Amniotic stem cell (primary cell): ENCODE measurements around the gene ESRP2.
A peak's percentile ranks its signal among the peaks of the same experiment; 100 is the strongest.

Experiments
- DNase-seq: peaks from one replicate; lab custom pipeline; 2025; lab: John Stamatoyannopoulos, UW

The ESRP2 gene

DNA sequence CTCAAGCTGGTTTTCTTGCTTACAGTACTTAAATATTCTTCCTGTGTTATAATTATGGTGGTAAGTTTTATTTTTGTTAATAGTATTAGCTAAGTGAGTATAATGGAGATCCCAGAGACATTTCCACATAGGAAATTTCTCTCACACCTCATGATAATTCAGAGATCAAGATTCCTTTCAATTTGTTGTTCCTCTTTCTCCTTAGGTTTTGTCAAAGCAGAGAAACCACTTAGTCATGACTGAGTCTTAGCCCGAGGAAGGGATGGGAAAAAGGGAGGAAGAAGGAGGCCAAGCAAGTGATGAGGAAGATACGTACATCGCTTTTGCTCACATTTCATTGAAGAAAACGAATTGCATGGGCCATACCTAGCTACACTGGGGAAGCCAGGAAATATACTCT is 18.4 kb downstream of the ESRP2 start:
- DNase-seq, result no peak

DNA sequence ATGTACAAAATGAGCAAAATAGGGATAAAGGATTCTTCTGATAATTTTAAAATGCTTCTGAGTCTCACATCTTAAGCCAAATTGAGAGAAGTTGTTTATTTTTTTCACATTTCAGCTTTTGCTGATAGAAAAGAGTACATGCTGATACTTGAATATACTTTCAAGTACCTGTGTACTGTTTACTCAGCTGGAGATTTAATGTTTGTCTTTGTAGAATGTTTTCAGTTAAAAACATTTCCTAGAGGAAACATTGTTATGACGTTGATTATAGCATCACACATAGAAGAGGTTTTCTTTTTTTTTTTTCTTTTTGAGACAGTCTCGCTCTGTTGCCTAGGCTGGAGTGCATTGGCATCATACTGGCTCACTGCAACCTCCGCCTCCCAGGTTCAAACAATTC is 19.7 kb downstream of the ESRP2 start:
- no peak for DNase-seq

DNA sequence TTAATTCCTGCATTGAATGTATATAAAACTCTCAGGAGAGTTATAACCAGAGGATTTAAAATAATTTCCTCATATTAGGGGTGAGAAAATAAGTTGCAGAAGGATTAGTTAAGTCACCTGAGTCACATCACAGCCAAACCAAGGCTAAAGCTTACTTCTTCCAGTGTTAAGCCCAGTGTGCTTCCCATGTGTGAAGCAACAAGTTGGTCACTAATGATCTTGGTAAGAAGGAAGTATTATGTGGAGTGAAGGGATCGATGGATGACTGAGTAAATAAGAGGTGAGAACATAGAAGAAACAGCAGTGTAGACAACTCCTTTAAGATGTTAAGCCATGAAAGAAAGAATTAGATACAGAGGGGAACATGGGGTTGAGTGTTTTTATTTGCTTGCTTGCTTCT is 20.6 kb downstream of the ESRP2 start:
- no peak for DNase-seq

DNA sequence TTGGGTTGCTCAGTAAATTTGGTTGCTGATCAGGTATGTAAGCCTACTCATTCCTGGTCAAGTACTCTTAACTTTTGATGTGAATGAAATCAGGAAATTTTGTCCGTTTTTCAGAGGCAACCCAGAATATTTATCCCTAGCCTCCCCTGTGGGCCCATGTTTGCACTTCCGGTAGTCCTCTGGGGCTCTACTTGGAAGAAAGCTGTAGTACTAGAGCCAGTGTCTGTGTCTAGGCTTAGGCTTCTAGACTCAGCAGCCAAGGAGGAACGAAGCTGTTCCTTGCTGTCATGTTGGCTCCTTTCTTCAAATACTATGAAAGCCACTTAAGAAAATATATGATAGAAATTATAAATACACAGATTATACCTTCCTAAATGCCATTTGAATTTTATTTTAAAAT is 21.2 kb downstream of the ESRP2 start:
- no peak for DNase-seq

DNA sequence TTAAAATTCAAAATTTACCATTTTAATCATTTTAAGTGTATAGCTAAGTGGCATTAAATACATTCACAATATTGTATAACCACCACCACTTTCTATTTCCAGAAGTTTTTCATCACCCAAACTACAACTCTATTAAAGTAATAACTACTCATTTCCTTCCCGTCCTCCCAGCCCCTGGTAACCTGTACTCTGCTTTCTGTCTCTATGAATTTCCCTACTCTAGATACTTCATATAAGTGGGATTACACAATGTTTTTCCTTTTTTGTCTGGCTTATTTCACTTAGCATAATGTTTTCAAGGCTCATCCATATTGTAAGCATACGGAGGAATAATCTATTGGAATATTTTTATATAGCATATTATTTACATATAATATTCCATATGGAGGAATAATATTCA is 29.7 kb downstream of the ESRP2 start:
- DNase-seq, result no peak

GRCh38 chr16:68202091-68202519 is 33.8 kb downstream of the ESRP2 start:
- DNase-seq, result no peak

DNA sequence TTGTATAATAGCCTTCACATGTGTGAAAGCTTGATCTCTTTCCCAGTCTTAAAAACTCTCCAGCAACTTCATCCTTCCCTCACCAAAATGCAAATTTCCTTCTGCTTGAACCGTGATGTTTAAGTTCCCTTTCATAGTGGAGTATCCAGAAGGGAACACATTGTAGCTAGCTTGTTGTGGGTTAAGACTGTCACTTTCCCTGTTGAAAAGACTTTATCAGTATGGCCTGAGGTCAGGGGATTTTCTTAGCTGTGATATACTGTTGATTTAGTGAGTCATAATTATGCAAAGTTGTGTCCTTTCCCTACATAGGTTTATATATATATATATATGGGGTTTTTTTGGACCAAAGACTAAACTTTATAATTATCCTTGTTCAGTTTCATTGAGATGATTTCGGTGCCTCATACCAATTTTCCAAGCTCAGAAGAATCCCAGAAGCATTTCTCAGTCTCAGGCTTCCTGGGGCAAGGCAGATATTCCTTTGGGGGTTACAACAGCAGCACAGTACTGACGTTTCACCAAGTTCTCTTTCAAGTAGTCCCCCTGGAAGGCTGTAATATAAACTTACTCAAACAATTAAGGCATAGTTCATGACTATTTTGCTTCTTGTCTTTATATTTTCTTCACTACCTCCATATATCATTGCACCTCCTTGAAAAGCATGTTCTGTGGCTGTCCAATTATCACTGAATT is 35.7 kb downstream of the ESRP2 start:
- peak; percentile 30 for DNase-seq

GRCh38 chr16:68197250-68197649 is 38.7 kb downstream of the ESRP2 start:
- no peak for DNase-seq

DNA sequence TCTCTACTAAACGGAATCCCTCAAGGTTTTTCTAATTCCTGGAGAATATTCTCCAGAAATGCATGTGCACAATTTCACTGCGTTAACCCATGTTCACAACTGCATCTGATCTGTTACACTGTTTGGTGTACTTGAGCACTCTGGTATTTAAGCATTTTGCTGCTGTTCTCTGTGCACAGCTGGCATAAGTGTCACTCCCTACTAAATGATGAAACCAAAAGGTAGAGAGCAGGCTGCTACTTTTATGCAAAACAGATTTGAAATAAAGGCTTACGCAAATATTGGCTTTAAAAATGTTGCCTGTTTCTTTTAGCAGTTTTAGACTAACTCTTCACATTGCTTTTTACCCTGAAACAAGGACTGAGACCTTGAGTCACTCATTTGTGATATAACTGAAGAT is 41.7 kb downstream of the ESRP2 start:
- DNase-seq, result no peak

- DNase-seq, result no peak
Observed at GRCh38 chr16:68190736-68191510, 45.0 kb downstream of the ESRP2 start.

DNA sequence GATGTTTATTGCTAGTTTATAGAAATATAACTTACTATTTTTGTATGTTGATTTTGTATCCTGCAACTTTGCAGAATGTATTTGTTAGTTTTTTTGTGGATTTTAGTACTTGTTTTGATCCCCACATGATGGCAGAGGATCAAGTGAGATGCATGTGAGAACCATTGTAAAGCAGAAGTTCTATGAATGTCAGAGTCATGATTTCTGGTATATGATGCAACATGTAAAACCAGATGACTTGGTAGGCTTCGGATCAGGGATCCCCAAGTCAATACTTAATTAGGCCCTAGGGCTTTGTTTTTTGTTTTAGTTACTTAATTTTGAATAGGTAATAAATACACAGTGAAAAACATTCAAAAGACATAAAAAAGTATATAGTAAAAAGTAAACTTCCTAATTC is 45.8 kb downstream of the ESRP2 start:
- DNase-seq, result no peak

DNA sequence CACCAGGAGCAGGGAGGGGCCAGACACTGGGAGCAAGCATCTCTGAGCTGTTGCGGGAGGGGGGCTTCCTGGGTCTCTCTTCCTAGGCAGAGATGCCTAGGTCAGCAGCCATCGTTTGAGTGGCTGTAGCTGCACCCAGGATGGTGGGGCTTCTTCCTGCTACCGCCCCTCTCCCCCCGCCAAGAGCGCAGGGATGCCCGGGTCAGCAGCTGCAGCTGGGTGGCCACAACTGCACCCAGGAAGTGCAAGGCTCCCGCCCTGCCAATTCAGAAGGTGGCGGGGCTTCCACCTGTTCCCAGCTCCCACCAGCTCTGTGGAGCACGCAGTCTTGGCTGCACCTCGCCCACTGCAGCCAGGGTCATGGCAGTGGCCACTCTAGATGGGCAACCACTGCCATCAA is 47.8 kb downstream of the ESRP2 start:
- DNase-seq, result no peak

- no peak for DNase-seq
Observed at GRCh38 chr16:68187505-68187904, 48.4 kb downstream of the ESRP2 start.

- DNase-seq, result no peak
Observed at GRCh38 chr16:68186877-68187276, 49.0 kb downstream of the ESRP2 start.

DNA sequence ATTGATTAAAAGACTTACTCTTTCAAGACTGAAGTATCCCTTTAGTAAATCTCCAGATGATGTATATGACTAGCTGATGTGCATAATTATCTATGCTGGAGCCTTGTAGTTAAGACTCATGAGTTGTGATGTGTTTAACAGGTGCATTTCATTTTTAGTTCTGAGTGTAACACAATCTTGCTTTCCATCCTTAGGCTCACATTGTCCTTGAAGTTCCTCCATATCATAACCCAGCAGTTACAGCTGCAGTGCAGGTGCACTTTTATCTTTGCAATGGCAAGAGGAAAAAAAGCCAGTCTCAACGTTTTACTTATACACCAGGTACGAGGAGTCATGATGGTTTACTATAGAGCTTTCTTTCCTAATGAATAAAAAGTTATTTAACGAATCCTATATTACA is 52.9 kb downstream of the ESRP2 start:
- no peak for DNase-seq

DNA sequence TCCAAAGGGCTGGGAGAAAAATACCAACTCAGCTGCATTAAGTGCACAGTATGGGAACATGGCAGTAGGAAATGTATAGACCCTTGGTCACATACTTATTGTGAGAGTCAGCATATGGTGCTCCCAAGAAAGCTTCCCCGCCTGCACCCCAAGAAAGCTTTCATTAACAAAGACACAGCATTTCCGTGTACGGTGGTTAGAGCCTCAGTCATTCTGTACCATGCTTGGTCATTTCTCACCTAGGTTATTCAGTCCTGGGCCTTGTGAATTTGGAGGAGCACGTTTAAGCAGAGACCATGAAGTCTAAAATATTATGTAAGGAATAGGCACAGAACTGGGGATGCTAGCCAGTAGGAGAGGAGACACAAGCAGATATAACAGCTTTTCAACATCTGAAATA is 56.1 kb downstream of the ESRP2 start:
- DNase-seq, result no peak

GRCh38 chr16:68179196-68179795 is 56.6 kb downstream of the ESRP2 start:
- DNase-seq, result no peak
